Gastrocnemius medialis (tissue), 4 donors: ENCODE measurements around the gene CELF4.

Experiments
- POLR2A ChIP-seq, 2 donors: fragments of 450-650 bp; IDR thresholded peaks; one replicate each; pipeline ENCODE4 v1.6.1; 2017; ENCODE audit warnings: antibody characterized with exemption in 2 of 2, mild to moderate bottlenecking in 2 of 2, moderate library complexity in 2 of 2
- TF ChIP-seq, protein P1 (sequence below), 5 experiments: fragments of 450-650 bp in 3 of 5; fragments of 200-600 bp in 2 of 5; sonication (generic) in 2 of 5; IDR thresholded peaks in 4 of 5; conservative IDR thresholded peaks in 1 of 5; 1 replicate in 4 of 5; 2 replicates in 1 of 5; pipeline ENCODE4 v1.5.1; 2016 to 2019; ENCODE audit warnings: antibody characterized with exemption in 5 of 5, mild to moderate bottlenecking in 3 of 5, moderate library complexity in 3 of 5

DNA sequence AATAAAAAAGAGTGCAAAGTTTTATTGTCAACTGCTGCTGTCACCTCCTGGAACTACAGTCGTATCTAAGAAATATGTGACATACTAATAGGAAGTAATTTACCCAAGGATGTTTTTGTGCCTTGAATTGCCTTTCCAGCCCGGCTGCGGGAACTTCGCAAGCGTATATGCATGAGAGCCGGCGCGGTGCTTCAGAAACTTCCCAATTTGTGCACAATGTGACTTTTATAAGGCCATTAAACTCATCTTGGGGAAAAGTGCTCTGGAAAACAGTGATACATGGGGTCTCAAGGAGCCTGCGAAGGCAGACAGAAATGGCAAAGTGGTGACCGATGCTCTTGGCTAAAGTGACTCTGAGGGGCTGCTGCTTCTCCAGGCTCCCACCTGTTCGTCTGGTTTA, 41.7 kb upstream of the CELF4 start:
- TF ChIP-seq, protein P1, sequence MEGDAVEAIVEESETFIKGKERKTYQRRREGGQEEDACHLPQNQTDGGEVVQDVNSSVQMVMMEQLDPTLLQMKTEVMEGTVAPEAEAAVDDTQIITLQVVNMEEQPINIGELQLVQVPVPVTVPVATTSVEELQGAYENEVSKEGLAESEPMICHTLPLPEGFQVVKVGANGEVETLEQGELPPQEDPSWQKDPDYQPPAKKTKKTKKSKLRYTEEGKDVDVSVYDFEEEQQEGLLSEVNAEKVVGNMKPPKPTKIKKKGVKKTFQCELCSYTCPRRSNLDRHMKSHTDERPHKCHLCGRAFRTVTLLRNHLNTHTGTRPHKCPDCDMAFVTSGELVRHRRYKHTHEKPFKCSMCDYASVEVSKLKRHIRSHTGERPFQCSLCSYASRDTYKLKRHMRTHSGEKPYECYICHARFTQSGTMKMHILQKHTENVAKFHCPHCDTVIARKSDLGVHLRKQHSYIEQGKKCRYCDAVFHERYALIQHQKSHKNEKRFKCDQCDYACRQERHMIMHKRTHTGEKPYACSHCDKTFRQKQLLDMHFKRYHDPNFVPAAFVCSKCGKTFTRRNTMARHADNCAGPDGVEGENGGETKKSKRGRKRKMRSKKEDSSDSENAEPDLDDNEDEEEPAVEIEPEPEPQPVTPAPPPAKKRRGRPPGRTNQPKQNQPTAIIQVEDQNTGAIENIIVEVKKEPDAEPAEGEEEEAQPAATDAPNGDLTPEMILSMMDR (IDR thresholded peaks at IDR 0.05 in 4 of 5, conservative IDR thresholded peaks at IDR 0.05 in 1 of 5): no peak
- TF ChIP-seq POLR2A (IDR thresholded peaks at IDR 0.05): no peak
